Fibroblast of skin of scalp (primary cell): Measurements from ENCODE around the gene ANTXR1.

Source experiments
- DNase-seq: peaks from one replicate; pipeline ENCODE4 v3.0.0-alpha.2; 2013

The ANTXR1 gene

GRCh38 chr2:69034845-69035244, 21.9 kb downstream of the ANTXR1 start:
- no peak for DNase-seq

GRCh38 chr2:69036926-69037325, 23.9 kb downstream of the ANTXR1 start:
- peak; percentile 67 for DNase-seq

- no peak for DNase-seq
Observed at GRCh38 chr2:69041214-69041613, 28.2 kb downstream of the ANTXR1 start.

GRCh38 chr2:69043736-69044400, 30.9 kb downstream of the ANTXR1 start:
- no peak for DNase-seq

GRCh38 chr2:69046221-69046662, 33.3 kb downstream of the ANTXR1 start:
- peak; percentile 56 for DNase-seq

DNA sequence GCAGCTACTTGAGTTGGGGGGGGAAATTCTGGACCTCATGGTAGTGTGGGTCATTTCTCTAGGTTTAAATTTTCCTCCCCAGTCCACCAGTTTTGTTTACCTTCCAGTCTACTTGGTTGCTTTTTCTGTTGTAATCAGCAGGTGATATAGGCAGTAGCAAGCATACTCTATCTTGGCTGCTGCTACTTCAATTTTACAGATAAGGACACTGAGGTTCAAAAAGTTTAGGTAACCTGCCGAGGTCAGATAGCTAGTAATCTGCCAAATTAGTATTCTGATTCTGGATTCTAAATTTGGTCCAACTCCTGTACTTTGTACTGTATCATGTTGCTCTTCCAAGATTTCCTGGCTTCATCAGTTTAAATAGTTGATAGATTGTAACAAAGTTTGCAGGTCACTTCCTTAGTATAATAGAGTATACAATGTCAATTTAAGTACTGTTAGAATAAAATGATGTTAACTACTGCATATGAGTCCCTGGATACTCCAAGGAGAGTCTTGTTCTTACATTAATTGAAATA, 34.7 kb downstream of the ANTXR1 start:
- DNase-seq = no peak

DNA sequence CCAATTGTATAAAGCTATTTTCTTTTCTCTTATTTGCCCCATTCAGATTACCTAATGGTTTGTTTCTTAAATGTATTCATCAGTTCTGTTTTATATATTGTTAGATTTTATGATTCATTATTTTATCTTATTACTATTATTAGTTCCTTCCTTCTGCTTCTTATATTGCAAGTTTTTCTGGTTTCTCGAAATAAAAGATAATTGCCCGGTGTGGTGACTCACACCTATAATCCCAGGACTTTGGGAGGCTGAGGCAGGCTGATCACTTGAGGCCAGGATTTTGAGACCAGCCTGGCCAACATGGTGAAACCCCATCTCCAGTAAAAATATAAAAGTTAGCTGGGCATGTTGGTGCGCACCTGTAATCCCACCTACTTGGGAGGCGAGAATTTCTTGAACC, 37.8 kb downstream of the ANTXR1 start:
- no peak for DNase-seq

- DNase-seq = no peak
Observed at GRCh38 chr2:69053416-69053965, 40.5 kb downstream of the ANTXR1 start.

DNA sequence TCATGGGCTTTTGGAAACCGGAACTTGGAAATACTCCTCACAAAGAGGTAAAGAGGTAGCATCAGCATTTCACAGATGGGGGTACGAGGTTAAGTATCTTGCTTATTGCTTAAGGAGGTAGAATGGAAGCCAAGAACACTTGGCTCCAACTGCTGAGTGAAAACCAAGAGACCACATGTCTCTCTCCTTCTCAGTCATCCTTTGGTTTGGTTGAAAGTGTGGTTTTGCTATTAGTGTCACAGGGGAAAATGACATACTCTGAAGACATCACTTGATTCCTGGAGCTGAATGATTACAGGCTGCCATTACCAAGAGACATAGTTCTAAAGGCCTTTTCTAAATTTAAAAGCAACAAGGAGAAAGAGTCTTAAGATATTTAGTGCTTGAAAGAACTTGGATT, 41.5 kb downstream of the ANTXR1 start:
- no peak for DNase-seq

GRCh38 chr2:69055688-69056470, 42.9 kb downstream of the ANTXR1 start:
- DNase-seq = no peak

GRCh38 chr2:69057660-69058059, 44.7 kb downstream of the ANTXR1 start:
- no peak for DNase-seq

GRCh38 chr2:69059731-69060290, 46.8 kb downstream of the ANTXR1 start:
- no peak for DNase-seq

DNA sequence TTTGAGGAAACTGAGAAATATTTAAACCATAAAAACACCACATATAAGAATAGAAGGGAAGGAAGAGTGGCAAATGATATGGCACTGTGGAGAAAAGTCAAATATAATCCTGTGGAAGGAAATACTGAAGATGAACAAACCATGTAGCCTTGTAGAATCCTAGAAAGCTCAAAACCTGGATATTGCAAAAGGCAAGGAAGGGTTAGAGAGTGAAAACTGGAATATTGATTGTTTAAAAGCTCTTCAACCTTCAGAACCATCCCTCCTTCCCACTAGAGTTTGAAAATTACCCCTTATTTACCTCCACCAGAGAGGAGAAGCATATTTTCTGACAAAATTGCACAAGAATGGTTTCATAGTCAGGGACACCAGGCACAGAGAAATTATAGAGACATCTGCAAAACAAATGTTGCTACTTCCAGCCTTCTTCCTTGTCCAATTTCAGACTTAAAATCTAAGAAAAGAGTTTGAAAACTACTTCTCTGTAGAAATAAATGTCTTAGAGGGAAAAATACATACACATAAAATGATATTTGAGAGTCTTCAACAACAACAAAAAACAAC, 48.0 kb downstream of the ANTXR1 start:
- no peak for DNase-seq

- no peak for DNase-seq
Observed at GRCh38 chr2:69061525-69061924, 48.5 kb downstream of the ANTXR1 start.

GRCh38 chr2:69062307-69062962, 49.5 kb downstream of the ANTXR1 start:
- no peak for DNase-seq

- DNase-seq = no peak
Observed at GRCh38 chr2:69065735-69066336, 52.9 kb downstream of the ANTXR1 start.

DNA sequence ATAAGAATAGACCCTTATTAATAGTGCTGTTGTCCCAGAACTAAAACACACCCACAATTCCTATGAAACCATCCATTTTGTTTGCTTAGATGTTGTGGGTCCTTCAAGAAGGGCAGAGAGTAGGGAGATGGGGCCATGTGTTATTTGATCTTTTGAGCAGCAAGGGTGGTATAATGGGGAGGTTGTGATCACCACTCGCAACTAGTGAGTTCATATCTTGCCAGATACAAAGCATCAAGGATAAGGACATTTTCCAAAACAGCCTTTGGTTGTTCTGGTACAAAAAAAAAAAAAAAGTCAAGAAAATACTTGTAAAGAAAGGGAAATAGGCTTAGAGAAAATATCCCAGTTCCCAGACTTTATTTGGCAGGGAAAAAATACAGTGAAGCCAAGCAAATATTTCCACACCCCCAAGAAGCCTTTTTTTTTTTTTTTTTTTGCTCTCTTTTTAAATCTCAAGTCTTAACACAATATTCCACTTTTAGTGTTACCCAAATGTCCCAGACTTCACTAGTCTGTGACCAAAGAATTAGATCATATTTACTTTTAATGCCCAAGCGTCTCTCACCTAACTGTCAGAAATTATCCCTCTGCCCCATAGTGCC, 54.1 kb downstream of the ANTXR1 start:
- no peak for DNase-seq

- no peak for DNase-seq
Observed at GRCh38 chr2:69067866-69068265, 54.9 kb downstream of the ANTXR1 start.

- no peak for DNase-seq
Observed at GRCh38 chr2:69070969-69071368, 58.0 kb downstream of the ANTXR1 start.

DNA sequence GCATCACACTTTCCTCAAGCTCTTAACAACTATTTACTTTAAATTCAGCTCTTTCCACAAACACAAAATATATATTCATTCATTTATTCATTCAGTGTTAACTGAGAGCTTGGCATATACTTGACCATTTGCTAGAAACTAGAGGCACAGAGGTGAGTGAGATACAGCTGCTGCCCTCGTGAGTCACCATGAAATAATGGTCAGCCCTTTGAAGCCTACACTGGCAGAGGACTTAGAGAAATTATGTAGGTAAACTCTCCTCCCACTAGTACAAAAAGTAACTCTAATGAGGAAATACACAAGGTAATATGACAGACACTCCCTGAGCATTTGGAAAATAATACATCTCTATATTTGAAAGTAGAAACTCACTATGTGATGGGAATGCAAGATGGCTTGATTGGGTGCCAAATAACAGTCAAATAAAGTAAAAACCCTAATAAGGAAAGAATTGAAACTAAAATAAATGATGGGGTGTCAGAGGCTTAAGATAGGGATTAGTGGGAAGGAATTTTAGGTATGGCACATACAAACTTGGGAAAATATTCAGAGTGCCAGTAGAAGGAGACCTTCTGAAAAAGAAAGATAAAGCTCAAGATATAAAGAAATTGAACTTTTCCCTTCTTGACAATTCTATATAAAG, 61.1 kb downstream of the ANTXR1 start:
- DNase-seq = peak; percentile 62

DNA sequence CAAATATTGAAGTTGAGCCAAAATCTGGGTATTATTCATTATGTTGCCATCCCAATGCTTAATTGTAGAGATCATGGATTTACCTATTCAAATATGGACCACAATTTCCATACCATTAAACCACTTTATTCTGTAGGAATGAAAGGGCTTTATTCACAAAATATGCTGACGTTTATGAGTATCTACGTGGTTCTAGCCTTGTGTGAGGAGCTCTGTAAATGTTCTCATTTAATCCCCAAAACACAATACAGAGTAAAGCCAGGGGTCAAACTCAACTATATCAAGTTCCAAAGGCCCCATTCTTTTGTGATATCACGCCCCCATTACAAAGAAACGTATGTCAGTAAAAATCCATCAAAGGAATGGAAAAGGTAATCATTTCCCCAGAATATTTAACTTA, 61.9 kb downstream of the ANTXR1 start:
- DNase-seq = no peak
